ENCODE measurements around the gene FANK1.
A peak's percentile ranks its signal among the peaks of the same experiment; 100 is the strongest.
"Not testable (repeated sequence)": the region's sequence is repeated elsewhere in the genome, so short reads cannot be mapped to it uniquely, and the experiment has no call there.

Gene FANK1

GRCh38 chr10:125892402-125892801 is 4.0 kb upstream of the FANK1 start:
- not testable (repeated sequence) for DNase-seq

GRCh38 chr10:125894176-125894575 is 2.2 kb upstream of the FANK1 start:
- DNase-seq: not testable (repeated sequence)

- peak; percentile 35 for DNase-seq
Observed at GRCh38 chr10:125895130-125896087, 955 bp upstream of the FANK1 start.

GRCh38 chr10:125897317-125897716 is 953 bp downstream of the FANK1 start:
- DNase-seq: not testable (repeated sequence)

GRCh38 chr10:125900963-125901362 is 4.6 kb downstream of the FANK1 start:
- DNase-seq: peak; percentile 49

GRCh38 chr10:125903135-125903640 is 6.8 kb downstream of the FANK1 start:
- DNase-seq: peak; percentile 32

- not testable (repeated sequence) for DNase-seq
Observed at GRCh38 chr10:125905069-125905994, 9.0 kb downstream of the FANK1 start.

- not testable (repeated sequence) for DNase-seq
Observed at GRCh38 chr10:125907598-125907997, 11.2 kb downstream of the FANK1 start.

GRCh38 chr10:125908813-125909212 is 12.4 kb downstream of the FANK1 start:
- not testable (repeated sequence) for DNase-seq

- not testable (repeated sequence) for DNase-seq
Observed at GRCh38 chr10:125909491-125909890, 13.1 kb downstream of the FANK1 start.

- no peak for DNase-seq
Observed at GRCh38 chr10:125911145-125911544, 14.8 kb downstream of the FANK1 start.

- no peak for DNase-seq
Observed at GRCh38 chr10:125911990-125912389, 15.6 kb downstream of the FANK1 start.

GRCh38 chr10:125913277-125913676 is 16.9 kb downstream of the FANK1 start:
- DNase-seq: not testable (repeated sequence)

GRCh38 chr10:125916977-125917376 is 20.6 kb downstream of the FANK1 start:
- DNase-seq: no peak

GRCh38 chr10:125917704-125918361 is 21.5 kb downstream of the FANK1 start:
- not testable (repeated sequence) for DNase-seq

- DNase-seq: not testable (repeated sequence)
Observed at GRCh38 chr10:125921643-125922306, 25.4 kb downstream of the FANK1 start.

- no peak for DNase-seq
Observed at GRCh38 chr10:125925262-125925834, 29.0 kb downstream of the FANK1 start.

GRCh38 chr10:125926247-125926646 is 29.9 kb downstream of the FANK1 start:
- DNase-seq: no peak

- DNase-seq: not testable (repeated sequence)
Observed at GRCh38 chr10:125927265-125927664, 30.9 kb downstream of the FANK1 start.

GRCh38 chr10:125928928-125929585 is 32.7 kb downstream of the FANK1 start:
- DNase-seq: no peak

GRCh38 chr10:125929618-125930017 is 33.3 kb downstream of the FANK1 start:
- DNase-seq: no peak
